WTC11 (cell line): Measurements from ENCODE around the gene EIF4E1B. TPM values are rescaled to one million over a fixed set of nuclear protein-coding genes. Genes with fewer than 3 reads are reported as not detected.

Experiments
- ATAC-seq: fragments of 200-7000 bp; cut with Tn5 transposase; 2 replicates; pipeline ENCODE4 v1.10.0; 2021; ENCODE audit warnings: mild to moderate bottlenecking, moderate library complexity
- CTCF ChIA-PET: fragments of 300-600 bp; sonication (Branson Sonifier 250); formaldehyde crosslinking; loops from one replicate; lab custom pipeline; 2021; ENCODE audit warnings: antibody characterized with exemption; lab: Charles Lee
- POLR2A ChIA-PET: fragments of 350-600 bp; sonication (Branson Sonifier 250); formaldehyde crosslinking; loops from one replicate; lab custom pipeline; 2021; ENCODE audit warnings: antibody characterized with exemption; lab: Charles Lee
- DNase-seq: peaks from one replicate; pipeline ENCODE4 v3.0.0; 2021; ENCODE audit warnings: low spot score
- H3K27ac Mint-ChIP-seq: 2 replicates; pipeline ENCODE4 v1.8.0; 2021; ENCODE audit warnings: mixed read lengths
- H3K27me3 Mint-ChIP-seq: 2 replicates; pipeline ENCODE4 v1.8.0; 2021; ENCODE audit warnings: low read depth, mild to moderate bottlenecking, moderate library complexity, mixed read lengths
- H3K36me3 Mint-ChIP-seq: 2 replicates; pipeline ENCODE4 v1.8.0; 2021; ENCODE audit warnings: mixed read lengths
- H3K4me1 Mint-ChIP-seq: 2 replicates; pipeline ENCODE4 v1.8.0; 2022; ENCODE audit warnings: mixed read lengths
- H3K4me3 Mint-ChIP-seq: 2 replicates; pipeline ENCODE4 v1.8.0; 2021; ENCODE audit warnings: mild to moderate bottlenecking, moderate library complexity, mixed read lengths
- H3K9me3 Mint-ChIP-seq: 2 replicates; pipeline ENCODE4 v1.8.0; 2021; ENCODE audit warnings: mixed read lengths
- ATF2 ChIP-seq: sonication (generic); formaldehyde crosslinking; IDR thresholded peaks from 2 replicates; pipeline ENCODE4 v1.8.1; 2022; ENCODE audit warnings: low read depth, missing genetic modification reagents, borderline replicate concordance
- ELF4 ChIP-seq: sonication (generic); formaldehyde crosslinking; IDR thresholded peaks from 2 replicates; pipeline ENCODE4 v1.8.1; 2022; ENCODE audit warnings: low read depth, mild to moderate bottlenecking, moderate library complexity, missing genetic modification reagents
- FOXJ3 ChIP-seq: sonication (generic); formaldehyde crosslinking; IDR thresholded peaks from 2 replicates; pipeline ENCODE4 v1.9.0; 2021; ENCODE audit warnings: missing genetic modification reagents, mild to moderate bottlenecking, borderline replicate concordance
- IRF2 ChIP-seq: sonication (generic); formaldehyde crosslinking; IDR thresholded peaks from 2 replicates; pipeline ENCODE4 v1.8.0; 2022; ENCODE audit warnings: low read depth, missing genetic modification reagents, borderline replicate concordance
- JAZF1 ChIP-seq: fragments of 250-450 bp; sonication (Bioruptor Pico); IDR thresholded peaks from 2 replicates; pipeline ENCODE4 v1.9.0; 2021; ENCODE audit warnings: moderate library complexity, mild to moderate bottlenecking, inconsistent platforms
- KAT7 ChIP-seq: sonication (generic); formaldehyde crosslinking; IDR thresholded peaks from 2 replicates; pipeline ENCODE4 v1.8.1; 2023; ENCODE audit warnings: missing genetic modification reagents, mild to moderate bottlenecking, borderline replicate concordance
- MAX ChIP-seq: sonication (generic); formaldehyde crosslinking; IDR thresholded peaks from 2 replicates; pipeline ENCODE4 v1.8.0; 2022; ENCODE audit warnings: mild to moderate bottlenecking, missing genetic modification reagents
- MYBL2 ChIP-seq: sonication (generic); formaldehyde crosslinking; IDR thresholded peaks from 2 replicates; pipeline ENCODE4 v1.8.1; 2023; ENCODE audit warnings: mild to moderate bottlenecking, moderate library complexity, missing genetic modification reagents
- NFATC4 ChIP-seq: fragments of 250-450 bp; sonication (Bioruptor Pico); IDR thresholded peaks from 2 replicates; pipeline ENCODE4 v1.9.0; 2021; ENCODE audit warnings: mild to moderate bottlenecking
- NFYB ChIP-seq: sonication (generic); formaldehyde crosslinking; conservative IDR thresholded peaks from 2 replicates; pipeline ENCODE4 v1.8.0; 2022; ENCODE audit warnings: low read depth, missing genetic modification reagents
- STAT6 ChIP-seq: sonication (generic); formaldehyde crosslinking; conservative IDR thresholded peaks from 2 replicates; pipeline ENCODE4 v1.8.1; 2023; ENCODE audit warnings: mild to moderate bottlenecking, low read depth, missing genetic modification reagents, moderate library complexity
- TEAD4 ChIP-seq: sonication (generic); formaldehyde crosslinking; IDR thresholded peaks from 2 replicates; pipeline ENCODE4 v1.8.0; 2022; ENCODE audit warnings: mild to moderate bottlenecking, missing genetic modification reagents
- ZNF532 ChIP-seq: fragments of 250-450 bp; sonication (Bioruptor Pico); IDR thresholded peaks from 2 replicates; pipeline ENCODE4 v1.9.0; 2021; ENCODE audit warnings: mild to moderate bottlenecking, borderline replicate concordance
- ZNF671 ChIP-seq: fragments of 250-450 bp; sonication (Bioruptor Pico); IDR thresholded peaks from 2 replicates; pipeline ENCODE4 v1.8.0; 2021; ENCODE audit warnings: mild to moderate bottlenecking
- ZSCAN18 ChIP-seq: fragments of 250-450 bp; sonication (Bioruptor Pico); IDR thresholded peaks from 2 replicates; pipeline ENCODE4 v2.1.2; 2022; ENCODE audit warnings: mild to moderate bottlenecking, moderate library complexity
- total RNA-seq: library from RNA; stranded (reverse); gene quantifications from 3 replicates; pipeline ENCODE4 v1.2.3, GENCODE V29; 2021

The EIF4E1B gene
- total RNA-seq, 1 experiment from 2014 or later: 0.74 TPM

DNA sequence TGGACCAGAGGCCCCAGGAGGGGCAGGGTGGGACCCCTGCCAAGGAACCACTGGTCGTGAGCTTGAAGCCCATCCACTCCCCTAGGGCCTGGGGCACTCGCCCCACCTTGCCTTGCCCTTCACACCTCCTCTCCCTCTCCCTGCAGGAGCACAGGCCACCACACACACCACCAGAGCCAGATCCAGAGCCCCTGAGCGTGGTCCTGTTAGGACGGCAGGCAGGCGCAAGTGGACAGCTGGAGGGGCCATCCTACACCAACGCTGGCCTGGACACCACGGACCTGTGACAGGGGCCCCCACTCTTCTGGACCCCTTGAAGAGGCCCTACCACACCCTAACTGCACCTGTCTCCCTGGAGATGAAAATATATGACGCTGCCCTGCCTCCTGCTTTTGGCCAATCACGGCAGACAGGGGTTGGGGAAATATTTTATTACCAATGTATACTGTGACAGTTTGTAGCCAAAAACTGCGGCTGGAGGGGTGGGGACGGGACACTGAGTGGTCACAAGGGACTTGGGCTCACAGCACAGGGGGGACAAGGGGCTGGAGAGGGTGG, 35.0 kb upstream of the EIF4E1B start:
- CTCF ChIA-PET: interaction anchor here (1.0 to 3.4 kb wide), 8 partner anchors 9 to 179 kb away, joined by 3 to 21 read pairs (median 6); partner anchors contain the start of gene CLTB
- H3K4me3 Mint-ChIP-seq: no peak overlapping the region
- ATAC-seq: no peak
- no peak for DNase-seq
- TF ChIP-seq ZSCAN18 (no peak), STAT6 (CRISPR knock-in tag) (no peak), JAZF1 (no peak), ATF2 (CRISPR knock-in tag) (no peak), ZNF532 (no peak), FOXJ3 (CRISPR knock-in tag) (no peak), NFYB (CRISPR knock-in tag) (no peak), TEAD4 (no peak), ELF4 (CRISPR knock-in tag) (no peak), ZNF671 (no peak), IRF2 (CRISPR knock-in tag) (no peak), MAX (CRISPR knock-in tag) (no peak), NFATC4 (CRISPR knock-in tag) (no peak), MYBL2 (no peak), KAT7 (CRISPR knock-in tag) (no peak)
- TF ChIP-seq, all 79 proteins: peak for 0
- no peaks in the 10 kb centered on the region for H3K9me3 Mint-ChIP-seq
- H3K27ac Mint-ChIP-seq: no peak overlapping the region
- peaks cover 6% of the 10 kb centered on the region for H3K36me3 Mint-ChIP-seq
- POLR2A ChIA-PET: no interaction called here
- 0 out of 2 replicates have a peak, but pooled peaks cover 4% of the 10 kb centered on the region for H3K4me1 Mint-ChIP-seq
- peaks cover 36% of the 10 kb centered on the region for H3K27me3 Mint-ChIP-seq
